Mononuclear cell (primary cell): ENCODE measurements around the gene GABBR2. TPM values are rescaled to one million over a fixed set of nuclear protein-coding genes. Genes with fewer than 3 reads are reported as not detected.

Experiments
- H3K27me3 ChIP-seq: 2 replicates; pipeline ENCODE4 v1.6.0; 2011; ENCODE audit warnings: low read length, control low read depth; ENCODE audit not compliant: insufficient read depth
- H3K4me1 ChIP-seq: 2 replicates; pipeline ENCODE4 v1.5.1; 2011; ENCODE audit warnings: mild to moderate bottlenecking, low read length, control low read depth; ENCODE audit not compliant: insufficient read depth
- H3K4me3 ChIP-seq: 2 replicates; pipeline ENCODE4 v1.5.1; 2011; ENCODE audit warnings: mild to moderate bottlenecking, low read length, moderate library complexity
- H3K9me3 ChIP-seq: 2 replicates; pipeline ENCODE4 v1.5.1; 2011; ENCODE audit warnings: low read depth, mild to moderate bottlenecking, control low read depth, low read length
- total RNA-seq: library from RNA; depleted of rRNA; stranded (reverse); fragments of >200 nt; gene quantifications from one replicate; pipeline ENCODE4 v1.2.3, GENCODE V29; 2012

Gene GABBR2
- total RNA-seq, 1 donor = under 0.01 TPM

GRCh38 chr9:98570663-98571440 lies 137.9 kb downstream of the GABBR2 start:
- Histone ChIP-seq H3K27me3 (no peaks in the 10 kb centered on the region), H3K4me1 (peaks cover 9% of the 10 kb centered on the region), H3K9me3 (no peaks in the 10 kb centered on the region), H3K4me3 (no peak overlapping the region)

GRCh38 chr9:98570055-98570454 lies 138.7 kb downstream of the GABBR2 start:
- peaks cover 1% of the 10 kb centered on the region for H3K4me1 ChIP-seq
- no peaks in the 10 kb centered on the region for H3K27me3 ChIP-seq
- H3K9me3 ChIP-seq = no peaks in the 10 kb centered on the region
- no peak overlapping the region for H3K4me3 ChIP-seq

GRCh38 chr9:98569491-98569890 lies 139.2 kb downstream of the GABBR2 start:
- Histone ChIP-seq H3K27me3 (no peaks in the 10 kb centered on the region), H3K4me1 (no peaks in the 10 kb centered on the region), H3K9me3 (no peaks in the 10 kb centered on the region), H3K4me3 (no peak overlapping the region)

- H3K4me1 ChIP-seq = no peaks in the 10 kb centered on the region
- H3K4me3 ChIP-seq = no peak overlapping the region
- no peaks in the 10 kb centered on the region for H3K27me3 ChIP-seq
- H3K9me3 ChIP-seq = no peaks in the 10 kb centered on the region
Observed at GRCh38 chr9:98568909-98569469, 139.7 kb downstream of the GABBR2 start.

GRCh38 chr9:98568234-98568908 lies 140.4 kb downstream of the GABBR2 start:
- no peaks in the 10 kb centered on the region for H3K4me1 ChIP-seq
- H3K4me3 ChIP-seq = no peak overlapping the region
- no peaks in the 10 kb centered on the region for H3K9me3 ChIP-seq
- H3K27me3 ChIP-seq = no peaks in the 10 kb centered on the region

- Histone ChIP-seq H3K4me3 (no peak overlapping the region), H3K9me3 (no peaks in the 10 kb centered on the region), H3K4me1 (no peaks in the 10 kb centered on the region), H3K27me3 (no peaks in the 10 kb centered on the region)
Observed at GRCh38 chr9:98567540-98568233, 141.0 kb downstream of the GABBR2 start.

- no peaks in the 10 kb centered on the region for H3K9me3 ChIP-seq
- H3K27me3 ChIP-seq = no peaks in the 10 kb centered on the region
- no peaks in the 10 kb centered on the region for H3K4me1 ChIP-seq
- no peak overlapping the region for H3K4me3 ChIP-seq
Observed at GRCh38 chr9:98565152-98566135, 143.3 kb downstream of the GABBR2 start.

- Histone ChIP-seq H3K4me3 (no peak overlapping the region), H3K9me3 (no peaks in the 10 kb centered on the region), H3K4me1 (no peaks in the 10 kb centered on the region), H3K27me3 (no peaks in the 10 kb centered on the region)
Observed at GRCh38 chr9:98564714-98565113, 144.0 kb downstream of the GABBR2 start.

- H3K4me1 ChIP-seq = no peaks in the 10 kb centered on the region
- H3K27me3 ChIP-seq = no peaks in the 10 kb centered on the region
- no peak overlapping the region for H3K4me3 ChIP-seq
- no peaks in the 10 kb centered on the region for H3K9me3 ChIP-seq
Observed at GRCh38 chr9:98563988-98564387, 144.7 kb downstream of the GABBR2 start.

GRCh38 chr9:98563212-98563907 lies 145.4 kb downstream of the GABBR2 start:
- Histone ChIP-seq H3K4me3 (no peak overlapping the region), H3K4me1 (no peaks in the 10 kb centered on the region)

GRCh38 chr9:98559561-98559960 lies 149.2 kb downstream of the GABBR2 start:
- no peaks in the 10 kb centered on the region for H3K9me3 ChIP-seq
- H3K4me3 ChIP-seq = no peak overlapping the region
- H3K27me3 ChIP-seq = no peaks in the 10 kb centered on the region
- no peaks in the 10 kb centered on the region for H3K4me1 ChIP-seq

More at GRCh38 chr9:98563212-98563907, 145.4 kb downstream of the GABBR2 start:
- no peaks in the 10 kb centered on the region for H3K27me3 ChIP-seq
- no peaks in the 10 kb centered on the region for H3K9me3 ChIP-seq

GRCh38 chr9:98558575-98558974 lies 150.2 kb downstream of the GABBR2 start:
- H3K27me3 ChIP-seq = no peaks in the 10 kb centered on the region
- H3K9me3 ChIP-seq = no peaks in the 10 kb centered on the region
- H3K4me1 ChIP-seq = no peaks in the 10 kb centered on the region
- no peak overlapping the region for H3K4me3 ChIP-seq

- Histone ChIP-seq H3K27me3 (no peaks in the 10 kb centered on the region), H3K4me1 (no peaks in the 10 kb centered on the region), H3K4me3 (no peak overlapping the region)
Observed at GRCh38 chr9:98556511-98556910, 152.2 kb downstream of the GABBR2 start.

More at GRCh38 chr9:98556511-98556910, 152.2 kb downstream of the GABBR2 start:
- no peaks in the 10 kb centered on the region for H3K9me3 ChIP-seq
